Superior temporal gyrus (tissue), 1 donor: ENCODE data around the gene C6orf62.
"Not testable (repeated sequence)": the region's sequence is repeated elsewhere in the genome, so short reads cannot be mapped to it uniquely, and the experiment has no call there.

Source experiments
- DNase-seq: peaks from one replicate; pipeline ENCODE4 v3.0.0-alpha.2; 2016; ENCODE audit errors: extremely low spot score

The C6orf62 gene

GRCh38 chr6:24668066-24668996 lies 50.6 kb downstream of the C6orf62 start:
- not testable (repeated sequence) for DNase-seq

GRCh38 chr6:24667378-24667803 lies 51.6 kb downstream of the C6orf62 start:
- DNase-seq, result peak; percentile 56

GRCh38 chr6:24666641-24667377 lies 52.1 kb downstream of the C6orf62 start, which contains the start of the genes ACOT13 and TDP2:
Gene ACOT13 (plus strand): TSS chr6:24667077. CDS start chr6:24667264, 187 bp downstream.
Gene TDP2 (minus strand): TSS chr6:24666899. CDS start chr6:24666862, 37 bp downstream.
- peak; percentile 95 for DNase-seq

- no peak for DNase-seq
These were observed 52.8 kb downstream of the C6orf62 start for GRCh38 chr6:24666097-24666640.

- DNase-seq, result no peak
These were observed 54.6 kb downstream of the C6orf62 start for GRCh38 chr6:24664046-24664987.

- no peak for DNase-seq
These were observed 55.8 kb downstream of the C6orf62 start for GRCh38 chr6:24663189-24663588.

- DNase-seq, result no peak
These were observed 56.7 kb downstream of the C6orf62 start for GRCh38 chr6:24662236-24662635.

GRCh38 chr6:24661759-24662158 lies 57.2 kb downstream of the C6orf62 start:
- DNase-seq, result not testable (repeated sequence)

- DNase-seq, result no peak
These were observed 58.8 kb downstream of the C6orf62 start for GRCh38 chr6:24660105-24660504.

GRCh38 chr6:24659561-24659960 lies 59.4 kb downstream of the C6orf62 start:
- no peak for DNase-seq

GRCh38 chr6:24658573-24659560 lies 60.1 kb downstream of the C6orf62 start:
- DNase-seq, result no peak

- DNase-seq, result no peak
These were observed 63.7 kb downstream of the C6orf62 start for GRCh38 chr6:24655215-24655614.
